ENCODE data around the gene UQCRC2.
"Not testable (repeated sequence)": the region's sequence is repeated elsewhere in the genome, so short reads cannot be mapped to it uniquely, and the experiment has no call there.

Gene UQCRC2

GRCh38 chr16:21997697-21998480 lies 44.7 kb downstream of the UQCRC2 start:
- no peak for TF ChIP-seq CTCF (IDR thresholded peaks at IDR 0.05)
- Histone ChIP-seq H3K36me3 (ENCODE audit: control insufficient read depth, insufficient read depth, low read length) (no peaks in the 10 kb centered on the region), H3K9ac (no peak overlapping the region), H3K27ac (no peak overlapping the region), H3K9me3 (ENCODE audit: control insufficient read depth, low read length) (no peaks in the 10 kb centered on the region), H3K4me2 (ENCODE audit: low read length) (no peak overlapping the region), H3K27me3 (ENCODE audit: control insufficient read depth, insufficient read depth, low read length) (no peaks in the 10 kb centered on the region), H3K4me1 (peaks cover 4% of the 10 kb centered on the region), H3K4me3 (ENCODE audit: low read depth, low read length) (no peak overlapping the region), H3K79me2 (peaks cover 10% of the 10 kb centered on the region), H2AFZ (no peak overlapping the region)

DNA sequence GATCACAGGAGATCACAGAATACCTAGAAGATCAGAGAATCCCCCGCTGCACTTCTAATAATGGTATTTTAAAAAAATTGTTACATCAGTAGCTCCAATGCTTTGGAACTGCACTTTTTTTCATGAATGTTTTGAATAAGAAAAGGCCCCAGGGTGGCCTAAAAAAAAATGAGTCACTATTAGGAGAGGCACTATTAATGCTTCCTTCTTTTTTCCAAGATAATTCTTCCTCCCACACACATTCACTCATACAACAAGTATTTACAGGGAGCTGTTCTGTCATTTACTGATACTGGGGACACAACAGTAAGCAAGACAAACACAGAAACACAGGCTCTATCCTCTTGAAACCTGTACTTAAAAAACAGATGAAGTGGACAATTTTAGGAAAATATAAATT lies 48.4 kb downstream of the UQCRC2 start:
- Histone ChIP-seq H3K4me1 (peaks cover 8% of the 10 kb centered on the region), H2AFZ (peak overlapping the region; percentile 3), H3K9ac (no peak overlapping the region), H3K27me3 (ENCODE audit: control insufficient read depth, insufficient read depth, low read length) (no peaks in the 10 kb centered on the region), H3K36me3 (ENCODE audit: control insufficient read depth, insufficient read depth, low read length) (no peaks in the 10 kb centered on the region), H3K9me3 (ENCODE audit: control insufficient read depth, low read length) (no peaks in the 10 kb centered on the region), H3K79me2 (peaks cover 23% of the 10 kb centered on the region), H3K4me2 (ENCODE audit: low read length) (no peak overlapping the region), H3K27ac (no peak overlapping the region), H3K4me3 (ENCODE audit: low read depth, low read length) (no peak overlapping the region)
- TF ChIP-seq CTCF (IDR thresholded peaks at IDR 0.05), result no peak

DNA sequence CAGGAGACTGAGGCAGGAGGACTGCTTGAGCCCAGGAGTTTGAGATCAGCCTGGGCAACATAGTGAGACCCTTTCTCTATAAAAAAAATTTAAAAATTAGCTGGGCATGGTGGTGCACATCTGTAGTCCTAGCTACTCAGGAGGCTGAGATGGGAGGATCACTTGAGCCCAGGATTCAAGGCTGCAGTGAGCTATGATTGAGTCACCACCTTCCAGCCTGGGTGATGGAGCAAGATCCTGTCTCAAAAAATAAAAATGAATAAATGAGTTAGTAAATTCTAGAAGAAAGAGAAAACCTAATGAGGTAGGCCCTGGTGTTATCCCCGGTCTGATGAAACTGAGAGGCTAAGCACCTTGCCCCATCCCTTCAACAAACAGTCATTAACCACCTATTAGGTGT lies 48.9 kb downstream of the UQCRC2 start:
- not testable (repeated sequence) for H3K36me3 ChIP-seq (ENCODE audit: control insufficient read depth, insufficient read depth, low read length); H3K4me2 ChIP-seq (ENCODE audit: low read length); H3K4me3 ChIP-seq (ENCODE audit: low read depth, low read length); H3K27ac ChIP-seq; H3K9ac ChIP-seq; H2AFZ ChIP-seq; H3K9me3 ChIP-seq (ENCODE audit: control insufficient read depth, low read length); H3K27me3 ChIP-seq (ENCODE audit: control insufficient read depth, insufficient read depth, low read length)
- peaks cover 13% of the 10 kb centered on the region for H3K4me1 ChIP-seq
- peaks cover 28% of the 10 kb centered on the region for H3K79me2 ChIP-seq

GRCh38 chr16:22003195-22003594 lies 50.0 kb downstream of the UQCRC2 start:
- Histone ChIP-seq H3K4me2 (ENCODE audit: low read length) (no peak overlapping the region), H2AFZ (no peak overlapping the region), H3K9ac (no peak overlapping the region), H3K27me3 (ENCODE audit: control insufficient read depth, insufficient read depth, low read length) (no peaks in the 10 kb centered on the region), H3K9me3 (ENCODE audit: control insufficient read depth, low read length) (no peaks in the 10 kb centered on the region), H3K36me3 (ENCODE audit: control insufficient read depth, insufficient read depth, low read length) (no peaks in the 10 kb centered on the region), H3K79me2 (peaks cover 30% of the 10 kb centered on the region), H3K4me1 (peaks cover 16% of the 10 kb centered on the region), H3K4me3 (ENCODE audit: low read depth, low read length) (no peak overlapping the region), H3K27ac (no peak overlapping the region)
- TF ChIP-seq CTCF (IDR thresholded peaks at IDR 0.05), result no peak

- Histone ChIP-seq H3K4me3 (ENCODE audit: low read depth, low read length) (no peak overlapping the region), H3K79me2 (peaks cover 35% of the 10 kb centered on the region), H3K27me3 (ENCODE audit: control insufficient read depth, insufficient read depth, low read length) (no peaks in the 10 kb centered on the region), H2AFZ (no peak overlapping the region), H3K4me1 (peaks cover 16% of the 10 kb centered on the region), H3K36me3 (ENCODE audit: control insufficient read depth, insufficient read depth, low read length) (no peaks in the 10 kb centered on the region), H3K4me2 (ENCODE audit: low read length) (no peak overlapping the region), H3K9me3 (ENCODE audit: control insufficient read depth, low read length) (no peaks in the 10 kb centered on the region), H3K9ac (no peak overlapping the region), H3K27ac (no peak overlapping the region)
- TF ChIP-seq CTCF (IDR thresholded peaks at IDR 0.05), result no peak
Observed at GRCh38 chr16:22004341-22004740, 51.2 kb downstream of the UQCRC2 start.

Data from parathyroid adenoma (tissue), 2 donors.